ENCODE measurements around the gene ANKS6.

Gene ANKS6

DNA sequence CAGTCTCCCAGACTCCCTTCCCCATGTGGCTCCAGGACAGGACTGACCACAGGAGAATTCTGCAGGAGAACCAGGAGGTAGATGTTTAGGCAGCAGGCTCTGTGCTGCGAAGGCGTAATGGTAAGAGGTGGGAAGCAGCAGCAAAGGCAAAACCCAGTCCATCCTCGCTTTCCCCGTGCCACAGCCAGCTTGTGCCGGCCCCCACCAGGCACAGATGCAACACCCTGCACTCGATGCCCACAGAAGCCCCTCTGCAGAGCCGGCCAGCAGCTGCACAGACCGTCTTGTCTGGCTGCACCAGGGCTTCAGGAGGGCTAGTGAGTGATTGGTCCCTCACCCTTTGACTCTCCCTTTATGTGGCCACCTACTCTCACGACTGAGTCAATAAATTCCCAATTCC lies 28.0 kb downstream of the ANKS6 start:
- no peak for DNase-seq

DNA sequence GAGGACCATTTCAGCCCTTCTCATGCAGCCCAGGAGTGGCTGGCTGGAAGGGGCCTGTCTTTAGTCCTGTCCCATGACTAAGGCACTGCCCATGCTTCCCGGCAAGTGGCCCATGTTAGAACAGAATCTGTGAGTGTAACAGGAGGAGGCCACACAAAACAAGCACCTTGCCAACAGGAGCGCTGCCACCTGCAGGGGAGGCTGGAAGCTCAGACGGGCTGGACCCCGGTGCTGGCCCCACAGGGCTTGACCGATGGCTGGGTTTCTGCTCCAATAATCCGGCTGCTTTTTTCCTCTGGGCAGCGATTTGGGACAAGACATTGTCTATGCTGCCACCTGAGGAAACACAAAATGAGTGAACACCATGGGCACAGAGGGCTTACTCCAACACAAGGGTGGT lies 28.4 kb downstream of the ANKS6 start:
- DNase-seq, result no peak

GRCh38 chr9:98767196-98767595 lies 29.2 kb downstream of the ANKS6 start:
- no peak for DNase-seq

DNA sequence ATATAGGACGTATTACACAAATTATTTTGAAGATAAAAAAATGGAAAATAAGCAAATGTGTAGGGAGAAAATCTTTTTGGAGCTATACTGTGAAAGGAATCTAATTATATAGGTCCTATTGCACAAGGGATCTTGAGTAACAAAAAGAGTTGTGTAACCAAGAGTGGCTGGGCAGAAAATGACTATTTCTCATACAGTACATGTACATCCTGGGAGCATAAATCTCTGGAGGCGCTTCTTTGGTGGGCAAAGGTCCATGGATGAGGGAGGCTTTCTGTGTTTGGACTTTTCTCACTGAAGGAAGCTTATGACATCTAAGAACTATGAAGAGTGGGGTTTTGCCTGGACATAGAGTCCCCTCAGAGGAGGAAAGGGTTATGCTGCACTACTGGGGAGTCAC lies 29.8 kb downstream of the ANKS6 start:
- no peak for DNase-seq

GRCh38 chr9:98765256-98765655 lies 31.1 kb downstream of the ANKS6 start:
- DNase-seq, result no peak

DNA sequence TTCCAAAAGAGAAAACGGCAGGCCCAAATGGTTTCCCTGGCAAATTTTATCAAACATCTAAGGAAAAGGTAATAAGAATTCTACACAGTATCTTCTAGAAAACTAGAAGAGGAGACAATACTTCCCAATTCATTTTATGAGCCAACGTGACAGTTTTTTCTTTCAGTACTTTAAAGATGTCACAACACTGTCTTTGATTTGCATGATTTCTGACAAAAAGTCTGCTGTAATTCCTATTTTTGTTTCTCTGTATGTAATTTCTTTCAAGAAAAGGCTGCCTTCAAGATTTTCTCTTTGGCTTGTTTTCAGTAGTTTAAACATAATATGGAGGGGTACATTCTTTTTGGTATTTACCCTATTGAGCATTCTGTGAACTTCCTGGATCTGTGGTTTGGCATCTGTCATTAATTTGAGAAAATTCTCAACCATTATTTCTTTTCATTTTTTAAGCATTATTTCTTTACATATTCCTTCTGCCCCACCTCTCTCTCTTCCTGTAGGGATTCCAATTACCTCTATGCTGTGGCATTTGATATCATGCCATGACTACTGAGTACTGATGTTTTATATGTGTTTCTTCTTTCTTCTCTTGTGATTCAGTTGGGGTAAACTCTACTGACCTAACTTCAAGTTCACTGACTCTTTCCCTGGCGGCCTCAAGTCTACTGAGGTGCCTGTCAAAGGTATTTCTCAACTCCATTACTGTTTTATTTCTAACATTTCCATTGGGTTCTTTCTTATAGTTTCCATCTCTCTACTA lies 32.2 kb downstream of the ANKS6 start:
- no peak for DNase-seq

- no peak for DNase-seq
Observed at GRCh38 chr9:98760231-98760630, 36.1 kb downstream of the ANKS6 start.

DNA sequence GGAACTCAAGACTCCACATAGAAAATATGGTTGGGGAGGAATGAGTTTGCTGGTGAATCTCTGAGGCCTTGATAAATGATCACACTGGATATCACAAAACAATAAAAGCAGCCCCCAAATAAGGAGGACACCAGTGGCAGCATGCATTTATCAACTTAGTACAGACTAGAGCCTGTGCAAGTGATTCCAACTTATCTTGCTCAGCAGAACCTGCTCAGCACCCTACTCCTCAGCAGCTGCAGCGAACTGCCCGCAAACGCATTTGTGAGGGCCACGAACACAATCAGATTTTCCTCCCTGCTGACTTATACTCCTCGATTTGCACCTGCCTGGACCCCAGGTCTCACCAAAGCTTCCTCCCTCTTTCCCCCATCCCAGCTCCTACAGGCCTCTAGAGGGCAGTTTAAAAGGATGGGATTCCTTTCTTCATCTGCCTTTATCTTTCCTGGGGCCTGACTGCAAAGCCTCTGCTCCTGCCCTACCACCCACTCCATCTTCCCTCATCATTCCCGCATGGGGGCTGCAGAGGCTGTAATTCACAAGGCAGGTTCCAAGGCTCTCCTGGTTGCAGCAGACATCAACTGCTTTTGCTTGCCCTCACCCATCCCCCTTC lies 41.2 kb downstream of the ANKS6 start:
- no peak for DNase-seq

- no peak for DNase-seq
Observed at GRCh38 chr9:98751210-98751609, 45.1 kb downstream of the ANKS6 start.

DNA sequence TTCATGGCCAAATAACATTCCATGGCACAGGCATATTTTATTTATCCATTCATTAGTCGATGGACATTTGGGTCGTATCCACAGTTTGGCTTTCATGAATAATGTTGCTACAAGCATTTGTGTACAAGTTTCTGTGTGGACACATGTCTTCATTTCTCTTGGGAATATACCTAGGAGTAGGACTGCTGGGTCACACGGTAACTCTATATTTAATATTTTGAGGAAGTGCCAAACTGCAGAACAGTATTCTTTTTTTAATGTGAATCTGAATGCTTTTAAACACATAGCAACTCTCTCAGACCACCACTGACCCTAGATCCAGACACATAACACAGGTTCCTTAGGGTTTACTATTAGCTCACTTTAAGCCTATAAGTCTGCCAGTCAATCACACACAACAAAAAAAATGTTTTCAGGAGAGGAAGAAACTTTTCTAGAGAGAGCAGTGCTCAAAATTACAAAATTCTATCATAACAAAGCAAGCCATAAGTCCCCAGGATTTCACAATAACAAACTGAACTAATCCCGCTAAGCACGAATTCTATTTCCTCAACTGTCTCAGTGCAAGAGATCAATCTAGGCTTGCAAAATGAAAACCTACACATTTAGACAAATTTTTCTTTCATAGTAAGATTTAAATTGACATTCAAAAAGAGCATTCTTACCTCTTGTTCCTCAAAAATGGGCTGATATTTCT lies 45.8 kb downstream of the ANKS6 start:
- no peak for DNase-seq

DNA sequence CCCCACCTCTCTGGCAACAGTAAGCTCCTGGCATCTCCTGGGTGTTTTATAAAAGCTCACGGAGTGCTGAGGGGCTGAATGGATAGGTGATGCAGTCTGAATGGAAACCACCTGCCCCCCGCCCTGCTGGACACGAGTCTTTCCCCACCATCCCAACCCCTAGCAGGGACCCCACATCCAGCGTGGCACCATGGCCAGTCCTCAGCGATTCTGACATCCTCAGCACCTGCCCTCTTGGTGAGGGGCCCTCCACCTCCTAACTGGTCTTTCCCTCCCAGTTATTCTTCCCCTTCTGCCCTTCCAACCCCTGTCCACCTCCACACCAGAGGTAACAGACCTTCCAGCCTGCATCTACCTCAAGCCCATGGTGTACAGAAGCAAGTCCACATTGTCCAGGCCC lies 48.9 kb downstream of the ANKS6 start:
- DNase-seq, result no peak

GRCh38 chr9:98745470-98745869 lies 50.9 kb downstream of the ANKS6 start:
- DNase-seq, result no peak

GRCh38 chr9:98743818-98744611 lies 52.3 kb downstream of the ANKS6 start:
- no peak for DNase-seq

GRCh38 chr9:98743329-98743728 lies 53.0 kb downstream of the ANKS6 start:
- DNase-seq, result no peak

DNA sequence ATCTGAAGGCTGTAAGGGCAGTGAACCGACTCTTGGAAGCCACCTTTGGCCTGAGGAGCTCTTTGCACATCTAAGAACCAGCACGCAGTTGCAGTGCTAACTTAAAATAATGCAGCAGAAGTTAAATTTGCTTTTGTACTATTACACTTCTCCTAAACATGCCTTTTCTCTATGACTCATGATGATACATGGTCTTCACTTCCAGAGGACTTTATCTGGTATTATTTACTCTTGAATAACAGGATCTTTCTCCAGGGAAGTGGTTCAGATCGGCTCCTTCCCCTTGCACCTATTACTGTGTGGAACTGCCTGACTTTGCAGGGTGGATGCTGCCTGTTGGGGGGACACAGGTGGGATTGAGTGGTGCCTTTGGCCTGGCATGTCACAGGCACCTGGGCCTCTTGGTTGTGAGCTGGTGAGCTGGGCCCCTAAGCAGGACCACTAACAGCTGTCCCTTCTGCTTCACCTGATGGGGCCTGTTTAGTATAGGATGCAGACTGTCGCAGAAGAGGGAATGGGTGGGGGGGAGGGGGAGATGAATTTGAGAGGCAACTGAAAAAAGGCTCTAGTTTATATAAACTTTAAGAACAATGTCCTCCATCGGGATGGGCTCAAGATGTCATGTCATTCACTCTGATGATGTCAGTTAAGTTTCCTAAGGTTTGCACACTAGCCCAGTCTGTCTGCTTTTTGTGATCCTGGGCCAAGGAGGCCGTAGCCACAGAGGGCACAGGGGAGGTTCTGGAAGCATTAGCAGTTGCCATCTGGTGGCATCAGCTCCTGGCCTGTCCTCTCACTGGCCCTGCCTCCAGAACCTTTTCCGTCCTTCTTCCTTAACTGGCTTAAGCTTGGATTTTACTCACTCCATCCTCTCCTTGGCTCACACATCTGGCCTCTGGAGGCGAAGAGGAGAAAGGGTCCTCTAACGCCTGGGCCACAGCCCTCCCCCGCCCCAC lies 53.8 kb downstream of the ANKS6 start:
- no peak for DNase-seq

DNA sequence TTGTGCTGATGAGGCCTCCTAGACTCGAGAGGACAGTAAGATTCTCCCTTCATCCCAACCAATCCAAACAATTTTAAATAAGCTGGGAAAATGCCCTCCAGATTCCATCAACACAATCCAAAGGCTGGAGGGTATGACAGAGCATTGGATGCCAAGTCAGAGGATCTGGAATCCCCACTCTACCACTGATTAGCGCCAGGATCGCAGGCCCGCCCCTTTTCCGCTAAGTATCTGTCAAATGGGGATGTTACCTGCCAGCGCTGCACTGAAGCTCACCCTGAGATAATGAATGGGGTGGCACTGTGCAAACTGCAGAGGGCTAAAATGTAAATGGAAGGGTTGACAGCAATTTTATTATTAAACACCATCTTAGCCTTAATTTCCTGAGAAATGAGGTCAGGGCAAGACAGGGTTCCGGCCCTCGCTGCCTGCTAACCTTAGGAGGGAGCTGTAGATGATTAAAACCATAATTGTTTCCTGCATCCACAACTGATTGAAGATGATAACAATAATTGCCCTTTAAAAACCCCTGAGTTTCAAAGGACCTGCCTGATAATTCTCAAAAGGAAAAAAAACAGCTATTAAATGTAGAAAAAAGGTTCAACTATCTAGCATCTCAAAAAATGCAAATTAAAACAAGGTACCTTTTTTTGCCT lies 56.0 kb downstream of the ANKS6 start:
- no peak for DNase-seq

DNA sequence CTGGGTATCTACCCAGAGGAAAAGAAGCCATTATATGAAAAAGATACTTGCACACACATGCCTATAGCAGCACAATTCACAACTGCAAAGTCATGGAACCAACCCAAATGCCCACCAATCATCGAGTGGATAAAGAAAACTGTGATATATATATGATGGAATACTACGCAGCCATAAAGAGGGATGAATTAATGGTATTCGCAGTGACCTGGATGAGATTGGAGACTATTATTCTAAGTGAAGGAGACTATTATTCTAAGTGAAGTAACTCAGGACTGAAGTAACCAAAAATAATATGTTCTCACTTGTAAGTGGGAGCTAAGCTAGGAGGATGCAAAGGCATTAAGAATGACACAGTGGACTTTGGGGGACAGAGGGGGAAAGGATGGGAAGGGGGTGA lies 57.6 kb downstream of the ANKS6 start:
- no peak for DNase-seq

GRCh38 chr9:98736226-98736625 lies 60.1 kb downstream of the ANKS6 start:
- DNase-seq, result no peak

GRCh38 chr9:98732801-98733200 lies 63.6 kb downstream of the ANKS6 start:
- DNase-seq, result no peak

DNA sequence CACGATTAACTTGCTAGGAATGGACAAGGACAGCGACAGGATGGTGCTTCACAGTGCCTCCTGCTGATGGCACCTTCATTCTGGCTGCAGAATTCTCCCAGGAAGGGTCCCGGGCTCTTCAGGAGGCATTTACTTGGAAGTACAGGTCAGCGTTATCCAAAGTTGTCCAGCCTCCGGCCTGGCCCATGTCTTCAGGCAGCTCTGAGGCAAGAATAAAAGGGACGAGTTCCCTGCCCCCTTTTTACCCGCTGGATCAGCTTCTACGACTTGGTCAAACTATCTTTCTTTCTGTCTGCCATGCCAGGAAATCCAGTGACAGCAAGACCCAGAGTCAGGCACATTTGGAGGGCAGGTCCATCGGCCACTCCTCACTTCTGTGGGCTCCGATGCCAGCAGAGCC lies 64.3 kb downstream of the ANKS6 start:
- DNase-seq, result no peak

- no peak for DNase-seq
Observed at GRCh38 chr9:98730871-98731270, 65.5 kb downstream of the ANKS6 start.

- no peak for DNase-seq
Observed at GRCh38 chr9:98728500-98728899, 67.9 kb downstream of the ANKS6 start.
